Endothelial cell of umbilical vein (primary cell): ENCODE measurements around the gene CACNB3. TPM values are rescaled to one million over a fixed set of nuclear protein-coding genes. Genes with fewer than 3 reads are reported as not detected.
A peak's percentile ranks its signal among the peaks of the same experiment; 100 is the strongest.

Experiments used
- BruUV-seq: library from RNA; stranded (reverse); fragments of 400-500 nt; replicated peaks from 2 replicates; lab custom pipeline; 2021; lab: Mats Ljungman, UMichigan
- CTCF ChIA-PET: fragments of 300-600, 350-600 bp; sonication (Branson Sonifier 250); formaldehyde crosslinking; loops from one replicate; lab custom pipeline; 2021; ENCODE audit warnings: antibody characterized with exemption, inconsistent platforms; lab: Charles Lee
- POLR2A ChIA-PET: fragments of 300-600, 350-600 bp; sonication (Branson Sonifier 250); formaldehyde crosslinking; loops from one replicate; lab custom pipeline; 2021; ENCODE audit warnings: antibody characterized with exemption, inconsistent platforms; lab: Charles Lee
- DNase-seq: peaks from one replicate; pipeline ENCODE4 v3.0.0-alpha.2; 2011; ENCODE audit warnings: low read depth, low spot score
- FAIRE-seq: peaks from 2 replicates; lab custom pipeline; 2011; peaks lifted over from hg19 to GRCh38; lab: Jason Lieb, UNC
- H2AFZ ChIP-seq: 2 replicates; pipeline ENCODE4 v1.6.0; 2012; ENCODE audit warnings: low read depth, low read length, control low read depth, inconsistent platforms
- H3K27ac ChIP-seq: 2 replicates; pipeline ENCODE4 v1.5.1; 2011; ENCODE audit warnings: low read depth, mild to moderate bottlenecking, control low read depth, low read length, moderate library complexity; ENCODE audit not compliant: insufficient read depth
- H3K27me3 ChIP-seq, 2 experiments: 2 replicates each; pipeline versions ENCODE4 v1.6.0 to v1.6.1; 2011; ENCODE audit warnings: low read length in 2 of 2, mixed read lengths in 1 of 2; ENCODE audit not compliant: control insufficient read depth in 2 of 2, insufficient read depth in 2 of 2
- H3K36me3 ChIP-seq, 2 experiments: 2 replicates in 1 of 2; 3 replicates in 1 of 2; pipeline ENCODE4 v1.5.1; 2011; ENCODE audit warnings: low read length in 2 of 2, mild to moderate bottlenecking in 1 of 2, moderate library complexity in 1 of 2; ENCODE audit not compliant: control insufficient read depth in 2 of 2, insufficient read depth in 2 of 2; ENCODE audit errors: extremely low read depth in 1 of 2
- H3K4me1 ChIP-seq: 3 replicates; pipeline ENCODE4 v1.5.1; 2011; ENCODE audit warnings: mild to moderate bottlenecking, low read length; ENCODE audit not compliant: control insufficient read depth, insufficient read depth; ENCODE audit errors: extremely low read depth
- H3K4me2 ChIP-seq: 2 replicates; pipeline ENCODE4 v1.6.1; 2011; ENCODE audit warnings: low read length, control low read depth, mixed read lengths; ENCODE audit not compliant: insufficient read depth
- H3K4me3 ChIP-seq, 3 experiments: fragments of 200-600 bp in 1 of 3; sonication (generic), shearing (Covaris generic) in 1 of 3; replicated peaks in 1 of 3; 2 replicates each; pipeline ENCODE4 v1.5.1; 2011 to 2016; ENCODE audit warnings: control low read depth in 3 of 3, low read length in 3 of 3, mild to moderate bottlenecking in 2 of 3, inconsistent platforms in 1 of 3, low read depth in 1 of 3, moderate library complexity in 1 of 3; ENCODE audit not compliant: insufficient read depth in 1 of 3
- H3K79me2 ChIP-seq: 2 replicates; pipeline ENCODE4 v1.6.0; 2012; ENCODE audit warnings: low read length, inconsistent platforms; ENCODE audit not compliant: control insufficient read depth, insufficient read depth
- H3K9ac ChIP-seq: replicated peaks from 2 replicates; pipeline ENCODE3; 2011; ENCODE audit warnings: low read length, control low read depth; ENCODE audit not compliant: insufficient read depth; ENCODE audit errors: extremely low read depth
- H3K9me1 ChIP-seq: replicated peaks from 3 replicates; pipeline ENCODE4 v1.6.0; 2011; ENCODE audit warnings: mild to moderate bottlenecking, low read length; ENCODE audit not compliant: control insufficient read depth, insufficient read depth; ENCODE audit errors: extremely low read depth
- H3K9me3 ChIP-seq: replicated peaks from 2 replicates; pipeline ENCODE4 v1.5.1; 2012; ENCODE audit warnings: low read length, inconsistent platforms; ENCODE audit not compliant: control insufficient read depth, insufficient read depth
- H4K20me1 ChIP-seq: replicated peaks from 2 replicates; pipeline ENCODE3; 2011; ENCODE audit warnings: mild to moderate bottlenecking, low read length; ENCODE audit not compliant: control insufficient read depth, insufficient read depth; ENCODE audit errors: extremely low read depth
- CTCF ChIP-seq, 2 donors: IDR thresholded peaks; 1 replicate in 1 of 2; 2 replicates in 1 of 2; pipeline ENCODE4 v1.5.1; 2011; ENCODE audit warnings: low read length in 2 of 2, mild to moderate bottlenecking in 2 of 2, moderate library complexity in 2 of 2, control low read depth in 1 of 2, inconsistent platforms in 1 of 2, low read depth in 1 of 2; ENCODE audit not compliant: insufficient read depth in 1 of 2; ENCODE audit errors: extremely low read depth in 1 of 2
- EZH2 ChIP-seq: IDR thresholded peaks from 2 replicates; pipeline ENCODE4 v1.6.1; 2012; ENCODE audit warnings: borderline replicate concordance, low read depth, mild to moderate bottlenecking, moderate library complexity, low read length, inconsistent platforms; ENCODE audit not compliant: severe bottlenecking
- FOS ChIP-seq: IDR thresholded peaks from 2 replicates; pipeline ENCODE4 v1.6.1; 2011; ENCODE audit warnings: mild to moderate bottlenecking, low read length, moderate library complexity, borderline replicate concordance; ENCODE audit not compliant: insufficient read depth
- MYC ChIP-seq: IDR thresholded peaks from one replicate; pipeline ENCODE4 v1.6.1; 2011; ENCODE audit warnings: mild to moderate bottlenecking, low read depth, low read length
- POLR2A ChIP-seq: IDR thresholded peaks from 2 replicates; pipeline ENCODE4 v1.6.1; 2012; ENCODE audit warnings: low read depth, mild to moderate bottlenecking, control low read depth, low read length
- POLR2AphosphoS5 ChIP-seq: IDR thresholded peaks from 2 replicates; pipeline ENCODE4 v1.6.1; 2012; ENCODE audit warnings: low read depth, mild to moderate bottlenecking, control low read depth, low read length, moderate library complexity; ENCODE audit not compliant: insufficient read depth
- dilution Hi-C: fragments of 300-500 bp; cut with MboI; formaldehyde crosslinking; loops from one replicate; pipeline ENCODE4 v1.15.0; 2019; ENCODE audit warnings: low sequenced_read_pairs; ENCODE audit not compliant: extremely low pct_ligation_motif_present
- intact Hi-C: fragments of 100-400 bp; cut with micrococcal nuclease; formaldehyde crosslinking; loops from one replicate; pipeline ENCODE4 v1.10.0; 2022
- polyA plus RNA-seq, 4 experiments: library from polyadenylated mRNA; depleted of rRNA in 3 of 4; stranded (reverse) in 3 of 4; unstranded in 1 of 4; fragments of >200 nt; gene quantifications; 2 replicates each; pipeline versions ENCODE4 v1.2.1 to v1.2.3, GENCODE V29; 2011 to 2012; ENCODE audit warnings: missing spikeins in 1 of 4
- total RNA-seq: library from RNA; stranded (reverse); gene quantifications from 2 replicates; pipeline ENCODE4 v1.2.3, GENCODE V29; 2021

The CACNB3 gene
- total and polyA plus RNA-seq, 2 donors (not counting 3 experiments of a cell fraction or from before 2014, with no cell fraction given) = 37.4 to 61.8 TPM

GRCh38 chr12:48780381-48781025 lies 37.8 kb upstream of the CACNB3 start:
- H3K36me3 ChIP-seq = peaks cover 2 to 18% of the 10 kb centered on the region in 2 experiments
- peaks cover 16% of the 10 kb centered on the region for H3K4me1 ChIP-seq
- intact Hi-C loops (loop anchor here (1.0 to 2.0 kb wide), 2 partner anchors 8 to 14 kb away; no protein-coding TSS in a partner anchor), dilution Hi-C loops (no loop called here)
- H3K27me3 ChIP-seq = no peaks in the 10 kb centered on the region
- peak overlapping the region; percentile 69 for H3K27ac ChIP-seq
- FAIRE-seq (no peak), DNase-seq (no peak)
- CTCF ChIA-PET = interaction anchor here (0.8 to 2.7 kb wide), 7 partner anchors 9 to 34 kb away, joined by 3 to 17 read pairs (median 4); partner anchors contain the start of gene ADCY6
- no peaks in the 10 kb centered on the region for H3K9me3 ChIP-seq
- peak overlapping the region; percentile 27 for H3K9ac ChIP-seq
- TF ChIP-seq MYC = no peak
- TF ChIP-seq EZH2 = no peak
- TF ChIP-seq FOS = no peak
- no peak for TF ChIP-seq CTCF (IDR thresholded peaks at IDR 0.05; ENCODE audit: extremely low read depth in 1 of 2, insufficient read depth in 1 of 2, low read depth in 1 of 2, low read length in 2 of 2)
- TF ChIP-seq POLR2AphosphoS5 = no peak
- TF ChIP-seq POLR2A = no peak
- H3K4me3 ChIP-seq = no peak overlapping the region
- BruUV-seq = no TSS peak
- no peak overlapping the region for H2AFZ ChIP-seq
- peak overlapping the region; percentile 16 for H3K4me2 ChIP-seq
- H3K9me1 ChIP-seq = no peaks in the 10 kb centered on the region
- no peaks in the 10 kb centered on the region for H3K79me2 ChIP-seq
- POLR2A ChIA-PET = interaction anchor here (0.8 kb wide), 1 partner anchor 10 kb away, joined by 3 read pairs; no protein-coding TSS in a partner anchor
- no peaks in the 10 kb centered on the region for H4K20me1 ChIP-seq
